Aorta (tissue), 5 donors: ENCODE results near the gene CIITA. TPM values are rescaled to one million over a fixed set of nuclear protein-coding genes. Genes with fewer than 3 reads are reported as not detected.
"Not testable (repeated sequence)": the region's sequence is repeated elsewhere in the genome, so short reads cannot be mapped to it uniquely, and the experiment has no call there.

Experiments
- ATAC-seq: fragments of 200-7000 bp; cut with Tn5 transposase; one replicate; pipeline ENCODE4 v1.9.1; 2022; ENCODE audit warnings: moderate library complexity; ENCODE audit not compliant: low FRiP score
- DNase-seq, 2 donors: peaks; one replicate each; pipeline ENCODE4 v3.0.0-alpha.2; 2020
- H3K27ac ChIP-seq, 2 donors: one replicate each; pipeline ENCODE4 v1.5.1; 2013; ENCODE audit warnings: low read length in 2 of 2, mild to moderate bottlenecking in 2 of 2, moderate library complexity in 2 of 2, control low read depth in 1 of 2, inconsistent platforms in 1 of 2, low read depth in 1 of 2
- H3K27me3 ChIP-seq, 2 donors: one replicate each; pipeline ENCODE4 v1.6.1; 2013; ENCODE audit warnings: control low read depth in 1 of 2, low read length in 1 of 2, mild to moderate bottlenecking in 1 of 2, moderate library complexity in 1 of 2; ENCODE audit not compliant: insufficient read depth in 2 of 2, control insufficient read depth in 1 of 2
- H3K36me3 ChIP-seq, 2 donors: one replicate each; pipeline ENCODE4 v1.6.1; 2013; ENCODE audit warnings: control low read depth in 1 of 2, low read length in 1 of 2, mild to moderate bottlenecking in 1 of 2; ENCODE audit not compliant: insufficient read depth in 2 of 2, control insufficient read depth in 1 of 2
- H3K4me1 ChIP-seq, 2 donors: one replicate each; pipeline ENCODE4 v1.6.1; 2013; ENCODE audit warnings: low read length in 2 of 2, control low read depth in 1 of 2, mild to moderate bottlenecking in 1 of 2, moderate library complexity in 1 of 2; ENCODE audit not compliant: insufficient read depth in 2 of 2, control insufficient read depth in 1 of 2
- H3K4me3 ChIP-seq, 2 donors: one replicate each; pipeline ENCODE4 v1.5.1; 2013; ENCODE audit warnings: low read length in 2 of 2, control low read depth in 1 of 2, mild to moderate bottlenecking in 1 of 2
- H3K9me3 ChIP-seq: one replicate; pipeline ENCODE4 v1.6.1; 2013; ENCODE audit warnings: mild to moderate bottlenecking, low read length; ENCODE audit not compliant: control insufficient read depth
- WGBS, 2 donors: extraction: QIAGEN DNeasy Blood & Tissue Kit; methylation state at CpG; one replicate each; pipeline ENCODE4 v1.1.7; 2013; 5-methylcytosine and 5-hydroxymethylcytosine counted together
- intact Hi-C, 2 donors: fragments of 100-400 bp; cut with DNase I; formaldehyde crosslinking; loops; one replicate each; pipeline versions ENCODE4 v1.14.2 to v1.15.0; 2022
- polyA plus RNA-seq, 2 donors: library from polyadenylated mRNA; stranded (reverse); fragments of 200-250 nt; gene quantifications; one replicate each; pipeline ENCODE4 v1.2.3, GENCODE V29; 2013
- total RNA-seq, 2 donors: library from RNA; stranded (reverse); fragmentation: NEBNext Ultra II Directional; extraction: Animal tissue kit (Norgen Biotek cat#: 25700); gene quantifications; one replicate each; pipeline ENCODE4 v1.2.1, GENCODE V29; 2021
- donor health status: healthy with polysubstance abuse.
- donor health status: Bipolar disorder and iron deficiency.
- donor health status: DM: no; HTN: no; CAD: no.
- donor health status: DM: no; HTN: no; CAD: no.
- donor health status: DM: yes; HTN: yes; CAD: no.

The CIITA gene
- total and polyA plus RNA-seq, 4 donors = 2.0 to 104 (median 11.0) TPM

GRCh38 chr16:10959161-10959560 is 82.2 kb downstream of the CIITA start:
- H3K36me3 ChIP-seq = no peaks in the 10 kb centered on the region
- intact Hi-C loops = no loop called here
- no peak overlapping the region for H3K4me3 ChIP-seq
- no peak overlapping the region for H3K27ac ChIP-seq
- WGBS, 2 donors = 91 to 92% methylated on average over 5 of the region's 5 CpGs
- DNase-seq (no peak), ATAC-seq (no peak)
- H3K4me1 ChIP-seq = no peaks in the 10 kb centered on the region
- no peaks in the 10 kb centered on the region for H3K9me3 ChIP-seq
- no peaks in the 10 kb centered on the region for H3K27me3 ChIP-seq

GRCh38 chr16:10961231-10961630 is 84.2 kb downstream of the CIITA start:
- WGBS, 2 donors = 14 to 21% methylated on average over 7 of the region's 7 CpGs
- intact Hi-C loops = no loop called here
- Histone ChIP-seq H3K9me3 (no peaks in the 10 kb centered on the region), H3K27me3 (no peaks in the 10 kb centered on the region), H3K4me1 (no peaks in the 10 kb centered on the region), H3K27ac (peak overlapping the region; percentile 69 to 77), H3K4me3 (no peak overlapping the region), H3K36me3 (no peaks in the 10 kb centered on the region)
- ATAC-seq (no peak), DNase-seq (peak; percentile 73 to 90)

GRCh38 chr16:10964039-10964890 is 87.3 kb downstream of the CIITA start:
- no peaks in the 10 kb centered on the region for H3K27me3 ChIP-seq
- DNase-seq (peak; percentile 89 to 96), ATAC-seq (peak; percentile 92)
- H3K4me1 ChIP-seq = no peaks in the 10 kb centered on the region
- intact Hi-C loops = no loop called here
- no peaks in the 10 kb centered on the region for H3K9me3 ChIP-seq
- no peak overlapping the region for H3K4me3 ChIP-seq
- H3K27ac ChIP-seq = no peak overlapping the region
- WGBS, 2 donors = 23 to 24% methylated on average over 20 of the region's 20 CpGs
- no peaks in the 10 kb centered on the region for H3K36me3 ChIP-seq

GRCh38 chr16:10964891-10965326 is 87.9 kb downstream of the CIITA start:
- 92 to 95% methylated on average over 8 of the region's 8 CpGs for WGBS, 2 donors
- intact Hi-C loops = loop anchor here in 1 of 2 donors (5.0 kb wide), 1 partner anchor 432 kb away; no protein-coding TSS in a partner anchor
- Histone ChIP-seq H3K36me3 (no peaks in the 10 kb centered on the region), H3K4me3 (no peak overlapping the region), H3K4me1 (no peaks in the 10 kb centered on the region), H3K9me3 (no peaks in the 10 kb centered on the region), H3K27ac (no peak overlapping the region), H3K27me3 (no peaks in the 10 kb centered on the region)
- ATAC-seq (no peak), DNase-seq (no peak)

- intact Hi-C loops = loop anchor here in 1 of 2 donors (5.0 kb wide), 1 partner anchor 432 kb away; no protein-coding TSS in a partner anchor
- DNase-seq (no peak), ATAC-seq (no peak)
- H3K9me3 ChIP-seq = no peaks in the 10 kb centered on the region
- no peaks in the 10 kb centered on the region for H3K4me1 ChIP-seq
- no peaks in the 10 kb centered on the region for H3K36me3 ChIP-seq
- H3K27ac ChIP-seq = no peak overlapping the region
- H3K4me3 ChIP-seq = no peak overlapping the region
- 86 to 91% methylated on average over 6 of the region's 6 CpGs for WGBS, 2 donors
- H3K27me3 ChIP-seq = no peaks in the 10 kb centered on the region
Observed at GRCh38 chr16:10965440-10966061, 88.5 kb downstream of the CIITA start.

- Histone ChIP-seq H3K36me3 (peaks cover 0 to under 1% of the 10 kb centered on the region in 2 donors), H3K27ac (no peak overlapping the region), H3K27me3 (no peaks in the 10 kb centered on the region), H3K4me1 (no peaks in the 10 kb centered on the region), H3K9me3 (no peaks in the 10 kb centered on the region), H3K4me3 (no peak overlapping the region)
- ATAC-seq (no peak), DNase-seq (no peak)
- intact Hi-C loops = loop anchor here in 1 of 2 donors (5.0 kb wide), 1 partner anchor 431 kb away; no protein-coding TSS in a partner anchor
- 89 to 97% methylated on average over 5 of the region's 5 CpGs for WGBS, 2 donors
Observed at GRCh38 chr16:10966129-10966528, 89.1 kb downstream of the CIITA start.

- not testable (repeated sequence) for H3K36me3 ChIP-seq, H3K9me3 ChIP-seq, H3K27ac ChIP-seq, H3K27me3 ChIP-seq, H3K4me3 ChIP-seq, ATAC-seq, H3K4me1 ChIP-seq, DNase-seq
- intact Hi-C loops = loop anchor here in 1 of 2 donors (5.0 kb wide), 1 partner anchor 431 kb away; no protein-coding TSS in a partner anchor
- WGBS, 2 donors = 75 to 77% methylated on average over 4 of the region's 4 CpGs
Observed at GRCh38 chr16:10966559-10966958, 89.6 kb downstream of the CIITA start.

- no peak overlapping the region for H3K4me3 ChIP-seq
- H3K36me3 ChIP-seq = peaks cover 0 to 2% of the 10 kb centered on the region in 2 donors
- intact Hi-C loops = loop anchor here in 1 of 2 donors (5.0 kb wide), 1 partner anchor 429 kb away; no protein-coding TSS in a partner anchor
- no peak for DNase-seq
- no peaks in the 10 kb centered on the region for H3K27me3 ChIP-seq
- WGBS, 2 donors = 52 to 62% methylated on average over 5 of the region's 5 CpGs
- no peak overlapping the region for H3K27ac ChIP-seq
- no peaks in the 10 kb centered on the region for H3K9me3 ChIP-seq
- ATAC-seq = no peak
- no peaks in the 10 kb centered on the region for H3K4me1 ChIP-seq
Observed at GRCh38 chr16:10967986-10968385, 91.0 kb downstream of the CIITA start.
